IPS DF 4.7 (cell line): ENCODE results near the gene TCAP.

Experiments used
- DNase-seq: peaks from one replicate; pipeline ENCODE4 v3.0.0-alpha.2; 2013; ENCODE audit warnings: low spot score; ENCODE audit errors: extremely low read depth

TCAP gene

DNA sequence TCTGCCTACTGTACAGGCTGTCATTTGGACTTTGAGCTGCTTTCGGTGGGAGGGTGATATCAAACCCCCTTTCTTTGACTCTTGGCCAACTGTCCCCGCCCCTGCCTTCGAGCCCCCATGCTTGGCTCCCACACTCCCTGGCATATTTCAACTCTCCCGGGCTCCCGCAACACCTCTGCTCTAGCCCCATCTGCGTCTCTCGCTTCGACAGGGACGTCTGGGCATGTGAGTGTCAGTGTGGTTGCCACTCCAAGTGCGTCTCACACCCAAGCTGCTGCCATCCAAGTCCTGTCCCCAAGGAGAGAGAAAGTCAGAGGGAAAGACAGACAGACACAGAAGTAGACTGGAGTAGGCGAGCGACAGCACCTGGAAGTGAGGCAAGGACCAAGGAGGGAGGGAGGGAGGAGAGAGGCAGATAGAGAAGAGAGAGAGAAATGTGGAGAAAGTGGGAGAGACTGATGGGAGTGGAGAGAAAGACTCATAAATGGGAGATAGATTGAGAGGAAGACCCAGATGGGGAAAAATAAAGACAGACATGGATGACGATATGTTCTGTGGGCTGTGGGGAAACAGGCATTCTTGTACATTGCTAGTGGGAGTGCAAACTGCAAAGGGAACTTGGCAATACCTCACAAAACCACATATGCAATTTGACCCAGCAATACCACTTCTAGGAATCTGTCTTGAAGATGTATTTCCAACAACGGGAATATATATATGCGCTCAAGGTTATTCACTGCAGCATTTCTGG is 16.4 kb upstream of the TCAP start:
- DNase-seq, result no peak

DNA sequence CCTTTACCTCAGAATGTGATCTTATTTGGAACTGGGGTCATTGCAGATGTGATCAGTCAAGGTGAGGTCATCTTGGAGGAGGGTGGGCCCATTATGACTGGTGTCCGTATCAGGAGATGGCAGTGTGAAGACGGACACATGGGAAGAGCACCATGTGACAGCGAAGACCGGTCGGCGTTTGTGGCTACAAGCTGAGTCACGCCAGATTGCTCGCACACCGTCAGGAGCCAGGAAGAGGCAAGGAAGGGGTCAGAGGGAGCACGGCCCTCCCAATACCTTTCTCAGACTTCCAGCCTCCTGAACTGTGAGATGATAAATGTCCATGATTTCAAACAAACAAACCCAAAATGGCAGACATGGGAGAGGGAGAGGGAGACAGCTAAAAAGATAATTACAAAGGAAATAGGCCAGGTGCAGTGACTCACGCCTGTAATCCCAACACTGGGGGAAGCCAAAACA is 15.0 kb upstream of the TCAP start:
- DNase-seq, result no peak

DNA sequence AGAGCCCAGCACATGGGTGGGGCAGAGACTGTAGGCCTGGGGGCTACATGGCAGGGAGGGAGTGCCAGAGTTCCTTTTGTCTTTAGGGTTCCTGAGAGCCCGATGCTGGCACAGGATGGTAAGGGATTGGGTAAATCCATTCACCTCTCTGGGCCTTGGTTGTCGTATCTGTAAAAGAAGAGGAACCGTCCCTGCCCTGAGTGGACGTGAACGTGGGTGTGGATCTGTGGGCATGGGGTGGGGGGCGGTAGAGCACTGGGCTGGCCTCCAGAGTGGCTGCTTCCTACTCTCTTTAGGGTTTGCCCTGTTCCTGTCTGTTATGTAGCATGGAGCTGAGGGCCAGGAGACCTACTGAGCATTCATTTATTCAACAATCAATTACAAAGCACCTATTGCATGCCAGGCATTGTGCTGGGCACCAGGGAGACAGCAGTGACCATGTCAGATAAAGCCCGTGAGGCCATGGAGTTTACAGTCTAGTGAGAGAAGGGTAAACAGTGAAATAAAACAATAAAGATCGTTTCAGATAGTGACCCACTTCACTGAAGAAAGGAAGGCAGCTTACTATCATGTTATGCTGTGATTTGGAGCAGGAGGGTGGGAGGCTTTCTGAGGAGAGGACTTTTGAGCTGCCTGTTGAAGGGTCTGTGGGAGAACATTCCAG is 13.1 kb upstream of the TCAP start:
- no peak for DNase-seq

DNA sequence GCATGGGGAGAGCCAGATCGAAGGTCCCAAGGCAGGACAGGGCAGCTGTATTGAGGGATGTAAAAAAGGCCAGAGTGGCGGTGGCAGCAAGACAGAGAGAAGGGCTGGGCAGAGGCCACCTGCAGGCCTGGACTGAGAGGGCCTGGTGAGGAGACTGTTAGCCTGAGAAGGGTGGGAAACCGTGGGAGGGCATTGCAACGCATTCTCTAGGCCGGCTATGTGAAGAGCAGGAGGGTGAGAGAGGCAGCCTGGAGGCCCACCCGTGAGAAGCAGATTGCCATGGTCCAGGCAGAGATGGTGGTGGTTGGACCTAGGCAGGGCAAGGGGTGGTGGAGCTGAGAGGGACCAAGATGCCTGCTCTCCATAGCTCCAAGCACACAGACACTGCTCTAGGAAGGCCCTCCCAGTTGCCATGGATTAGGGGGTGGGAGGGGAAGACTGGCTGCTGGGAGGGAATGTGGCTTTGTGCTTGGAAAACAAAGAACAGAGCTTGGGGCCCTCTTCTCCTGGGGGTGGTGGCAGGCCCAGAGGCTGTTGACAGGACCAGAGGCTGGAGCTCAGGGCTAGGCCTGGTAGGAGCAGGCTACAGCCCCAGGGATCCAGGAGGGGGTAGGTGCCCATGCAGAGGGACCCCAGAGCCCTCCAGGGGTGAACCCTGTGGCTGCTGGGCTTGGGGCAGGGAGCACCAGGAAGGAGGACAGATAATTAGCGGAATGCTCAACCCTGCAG is 12.4 kb upstream of the TCAP start:
- DNase-seq, result no peak

DNA sequence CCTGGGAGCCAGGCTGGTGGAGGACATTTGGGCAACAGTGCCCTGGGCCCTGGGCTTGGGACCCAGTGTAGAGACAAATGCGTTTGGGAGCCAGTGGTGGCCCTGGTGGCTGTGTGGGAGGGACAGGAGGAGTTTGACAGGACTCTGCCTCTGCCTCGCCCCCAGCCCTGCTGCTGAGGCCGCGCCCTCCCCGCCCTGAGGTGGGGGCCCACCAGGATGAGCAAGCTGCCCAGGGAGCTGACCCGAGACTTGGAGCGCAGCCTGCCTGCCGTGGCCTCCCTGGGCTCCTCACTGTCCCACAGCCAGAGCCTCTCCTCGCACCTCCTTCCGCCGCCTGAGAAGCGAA is 11.9 kb upstream of the TCAP start:
- no peak for DNase-seq

DNA sequence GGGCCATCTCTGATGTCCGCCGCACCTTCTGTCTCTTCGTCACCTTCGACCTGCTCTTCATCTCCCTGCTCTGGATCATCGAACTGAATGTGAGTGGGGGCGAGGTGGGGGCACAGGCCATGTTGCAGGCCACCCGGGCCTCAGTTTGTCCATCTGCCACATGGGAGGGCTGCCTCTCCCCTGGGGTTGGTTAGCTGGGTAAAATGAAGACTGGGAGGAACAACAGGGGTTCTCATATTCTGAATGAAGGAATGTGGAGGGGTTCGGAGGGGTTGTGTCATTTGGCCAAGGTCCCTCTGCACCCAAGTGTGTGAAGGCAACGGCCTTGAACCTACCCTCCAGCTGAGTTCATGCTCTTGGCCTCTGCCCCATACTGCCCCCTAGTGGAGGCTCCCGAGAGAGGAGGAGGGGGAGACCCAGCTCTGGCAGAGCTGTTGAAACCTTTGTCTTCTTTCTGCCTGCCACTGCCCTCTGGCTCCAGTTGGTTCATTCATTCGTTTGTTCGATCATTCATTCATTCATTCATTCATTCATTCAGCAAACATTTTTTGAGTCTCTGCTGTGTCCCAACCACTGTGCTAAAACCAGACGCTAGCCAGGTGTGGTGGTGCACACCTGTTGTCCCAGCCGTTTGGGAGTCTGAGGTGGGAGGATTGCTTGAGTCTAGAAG is 11.4 kb upstream of the TCAP start:
- no peak for DNase-seq

DNA sequence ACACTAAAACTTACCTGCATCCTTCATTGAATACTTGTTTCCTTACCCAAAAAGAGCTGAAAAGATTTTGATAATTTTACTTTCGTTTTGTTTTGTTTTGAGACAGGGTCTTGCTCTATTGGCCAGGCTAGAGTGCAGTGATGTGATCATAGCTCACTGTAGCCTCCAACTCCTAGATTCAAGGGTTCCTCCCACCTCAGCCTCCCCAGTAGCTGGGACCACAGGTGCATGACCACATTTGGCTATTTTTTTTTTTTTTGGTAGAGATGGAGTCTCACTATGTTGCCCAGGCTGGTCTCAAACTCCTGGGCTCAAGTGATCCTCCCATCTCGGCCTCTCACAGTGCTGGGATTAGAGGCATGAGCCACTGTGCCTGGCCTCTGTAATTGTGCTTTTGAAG is 10.0 kb upstream of the TCAP start:
- no peak for DNase-seq

DNA sequence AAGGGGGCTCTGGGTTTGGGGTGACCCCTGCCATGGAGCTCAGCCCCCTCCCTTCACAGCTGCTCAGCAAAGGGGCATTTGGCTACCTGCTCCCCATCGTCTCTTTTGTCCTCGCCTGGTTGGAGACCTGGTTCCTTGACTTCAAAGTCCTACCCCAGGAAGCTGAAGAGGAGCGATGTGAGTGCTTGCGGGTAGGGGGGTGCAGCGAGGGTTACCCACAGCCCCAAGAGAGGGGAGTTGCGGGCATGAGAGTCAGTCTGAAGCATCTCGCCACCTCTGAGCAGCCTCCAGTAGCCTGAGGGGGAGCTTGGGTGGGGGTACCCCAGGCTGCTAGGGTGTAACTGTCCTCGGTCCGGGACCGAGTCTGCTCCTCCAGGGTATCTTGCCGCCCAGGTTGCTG is 6.8 kb upstream of the TCAP start:
- DNase-seq, result no peak

DNA sequence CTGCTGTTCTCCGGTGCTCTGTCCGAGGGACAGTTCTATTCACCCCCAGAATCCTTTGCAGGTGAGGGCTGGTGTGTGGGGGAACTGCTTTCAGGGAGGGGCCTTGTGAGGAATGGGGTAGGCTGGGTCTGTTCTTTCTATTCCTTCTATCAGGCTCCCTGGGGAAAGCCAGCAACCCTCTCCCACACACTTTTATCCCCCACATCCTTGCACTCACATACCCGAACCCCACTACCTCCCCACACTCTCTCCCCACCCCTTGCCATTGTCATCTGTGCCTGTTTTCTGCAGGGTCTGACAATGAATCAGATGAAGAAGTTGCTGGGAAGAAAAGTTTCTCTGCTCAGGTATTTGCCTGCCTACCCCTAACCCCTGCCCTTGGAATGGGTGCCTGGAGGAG is 6.4 kb upstream of the TCAP start:
- no peak for DNase-seq

DNA sequence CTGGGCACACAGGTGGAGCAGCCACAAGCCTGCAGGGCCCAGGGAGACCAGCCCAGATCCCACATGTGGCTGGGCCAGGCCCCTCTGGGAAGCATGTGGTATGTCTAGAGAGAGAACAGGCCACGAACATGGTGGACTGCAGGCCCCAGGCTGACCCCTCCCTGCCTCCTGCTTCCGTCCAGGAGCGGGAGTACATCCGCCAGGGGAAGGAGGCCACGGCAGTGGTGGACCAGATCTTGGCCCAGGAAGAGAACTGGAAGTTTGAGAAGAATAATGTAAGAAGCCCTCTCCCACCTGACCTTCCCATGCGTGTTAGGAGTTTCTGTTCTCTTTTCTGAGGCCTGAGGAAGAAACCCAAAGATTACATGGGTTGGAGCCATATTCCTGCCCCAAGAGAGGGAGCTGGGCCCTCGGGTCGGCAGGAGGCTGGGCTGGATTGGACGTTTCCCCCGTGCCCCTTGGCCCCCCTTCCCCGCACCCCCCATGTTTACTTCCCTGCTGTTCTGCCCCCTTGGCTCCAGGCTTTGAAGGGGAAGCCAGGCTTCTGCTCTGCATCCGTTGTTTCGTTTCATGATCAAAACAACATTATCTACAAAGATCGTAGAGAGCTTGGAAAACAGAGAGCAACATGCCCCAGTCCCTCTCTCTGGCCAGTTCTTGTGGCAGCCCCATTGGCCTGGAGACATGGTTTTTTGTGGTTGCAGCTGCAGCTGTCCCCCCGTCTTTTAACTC is 5.7 kb upstream of the TCAP start:
- no peak for DNase-seq

DNA sequence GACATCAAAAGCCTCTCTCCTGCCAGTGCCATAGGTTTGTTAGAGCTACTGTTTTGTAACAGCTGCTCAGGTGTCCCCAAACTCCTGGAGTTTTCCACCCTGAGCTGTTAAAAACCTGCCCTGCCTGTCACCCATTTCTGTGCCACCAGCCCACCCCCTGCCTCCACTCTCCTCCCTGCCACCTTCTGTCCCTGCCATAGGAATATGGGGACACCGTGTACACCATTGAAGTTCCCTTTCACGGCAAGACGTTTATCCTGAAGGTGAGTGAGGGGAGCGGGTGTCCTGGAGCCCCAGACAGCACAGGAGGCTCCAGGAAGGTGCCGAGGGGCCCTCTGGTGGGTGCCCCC is 5.2 kb upstream of the TCAP start:
- no peak for DNase-seq

DNA sequence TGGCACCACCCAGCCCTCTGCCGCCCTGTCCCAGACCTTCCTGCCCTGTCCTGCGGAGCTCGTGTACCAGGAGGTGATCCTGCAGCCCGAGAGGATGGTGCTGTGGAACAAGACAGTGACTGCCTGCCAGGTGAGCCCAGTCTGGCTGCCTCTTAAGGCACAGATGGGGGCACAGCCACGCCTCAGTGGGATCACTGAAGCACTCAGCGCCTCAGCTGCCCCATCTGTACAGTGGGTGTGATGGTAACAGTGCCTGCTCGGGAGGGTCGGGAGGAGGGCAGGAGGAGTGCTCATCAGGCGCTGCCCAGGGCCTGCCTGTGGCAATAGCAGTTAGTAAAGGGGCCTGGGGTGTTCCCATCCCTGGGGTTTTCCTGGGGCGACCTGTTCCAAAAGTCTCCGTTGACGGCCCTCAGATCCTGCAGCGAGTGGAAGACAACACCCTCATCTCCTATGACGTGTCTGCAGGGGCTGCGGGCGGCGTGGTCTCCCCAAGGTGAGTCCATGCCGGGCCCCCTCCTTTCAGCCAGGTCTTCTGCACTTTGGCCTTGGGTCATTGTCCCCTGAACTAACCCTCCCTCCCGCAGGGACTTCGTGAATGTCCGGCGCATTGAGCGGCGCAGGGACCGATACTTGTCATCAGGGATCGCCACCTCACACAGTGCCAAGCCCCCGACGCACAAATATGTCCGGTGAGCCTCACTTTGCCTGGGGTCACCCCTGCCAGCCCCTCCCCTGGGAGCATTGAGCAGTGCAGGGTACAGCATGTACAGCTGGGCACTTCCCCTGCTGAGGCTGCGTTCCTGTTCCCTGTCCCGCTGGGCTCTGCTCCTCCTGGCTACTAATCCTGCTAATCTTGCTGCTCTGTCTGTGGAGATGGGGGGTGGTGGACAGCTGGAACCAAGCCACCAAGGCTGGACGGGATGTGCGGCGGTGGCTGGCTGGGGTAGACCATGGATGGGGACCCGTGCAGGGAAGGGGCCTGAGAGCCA is 4.5 kb upstream of the TCAP start:
- no peak for DNase-seq

DNA sequence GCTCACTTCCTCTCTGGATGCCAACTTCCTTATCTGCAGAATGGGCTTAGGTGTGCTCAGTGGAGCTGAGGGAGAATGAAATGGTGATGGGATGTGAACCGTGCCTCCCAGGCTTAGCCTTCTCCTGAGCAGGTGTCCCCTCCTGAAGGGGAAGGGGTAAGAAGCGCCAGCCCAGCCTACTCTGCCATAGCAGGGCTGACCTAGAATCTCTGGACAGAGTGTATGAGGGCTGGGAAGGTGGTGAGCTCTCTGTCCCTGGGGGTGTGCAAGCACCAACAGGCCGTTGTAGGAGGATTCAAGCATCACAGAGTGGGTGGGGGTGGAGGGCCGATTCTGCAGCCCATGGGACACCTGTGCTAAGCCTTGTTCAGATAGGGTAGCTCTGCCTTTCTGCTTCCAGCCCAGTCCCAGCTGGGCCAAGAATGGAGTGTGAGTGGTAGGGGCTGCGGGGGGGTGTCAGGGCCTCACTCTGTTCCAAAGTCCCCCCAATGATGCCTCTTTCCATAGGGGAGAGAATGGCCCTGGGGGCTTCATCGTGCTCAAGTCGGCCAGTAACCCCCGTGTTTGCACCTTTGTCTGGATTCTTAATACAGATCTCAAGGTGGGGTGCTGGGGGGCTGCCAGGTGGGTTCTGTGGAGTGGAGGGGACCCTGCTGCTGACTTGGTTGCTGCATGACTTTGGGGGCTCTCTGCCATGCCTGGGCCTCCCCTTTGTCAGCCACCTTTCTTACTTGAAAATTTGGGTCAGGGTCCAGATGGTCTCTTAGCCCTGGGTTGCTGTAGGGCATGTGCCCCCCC is 3.2 kb upstream of the TCAP start:
- DNase-seq, result no peak

DNA sequence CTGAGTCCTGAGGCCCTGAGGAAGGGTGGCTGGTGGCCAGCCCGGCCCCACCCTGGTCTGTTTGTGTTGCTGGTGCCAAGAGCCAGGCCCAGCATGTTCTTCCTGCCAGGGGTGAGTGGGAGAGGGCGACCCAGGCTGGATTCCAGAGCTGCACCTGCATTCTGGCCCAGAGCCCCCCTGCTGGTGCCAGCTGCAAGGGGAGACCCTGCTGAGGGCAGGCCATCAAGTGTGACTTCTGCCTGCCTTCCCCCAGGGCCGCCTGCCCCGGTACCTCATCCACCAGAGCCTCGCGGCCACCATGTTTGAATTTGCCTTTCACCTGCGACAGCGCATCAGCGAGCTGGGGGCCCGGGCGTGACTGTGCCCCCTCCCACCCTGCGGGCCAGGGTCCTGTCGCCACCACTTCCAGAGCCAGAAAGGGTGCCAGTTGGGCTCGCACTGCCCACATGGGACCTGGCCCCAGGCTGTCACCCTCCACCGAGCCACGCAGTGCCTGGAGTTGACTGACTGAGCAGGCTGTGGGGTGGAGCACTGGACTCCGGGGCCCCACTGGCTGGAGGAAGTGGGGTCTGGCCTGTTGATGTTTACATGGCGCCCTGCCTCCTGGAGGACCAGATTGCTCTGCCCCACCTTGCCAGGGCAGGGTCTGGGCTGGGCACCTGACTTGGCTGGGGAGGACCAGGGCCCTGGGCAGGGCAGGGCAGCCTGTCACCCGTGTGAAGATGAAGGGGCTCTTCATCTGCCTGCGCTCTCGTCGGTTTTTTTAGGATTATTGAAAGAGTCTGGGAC is 2.4 kb upstream of the TCAP start:
- no peak for DNase-seq

DNA sequence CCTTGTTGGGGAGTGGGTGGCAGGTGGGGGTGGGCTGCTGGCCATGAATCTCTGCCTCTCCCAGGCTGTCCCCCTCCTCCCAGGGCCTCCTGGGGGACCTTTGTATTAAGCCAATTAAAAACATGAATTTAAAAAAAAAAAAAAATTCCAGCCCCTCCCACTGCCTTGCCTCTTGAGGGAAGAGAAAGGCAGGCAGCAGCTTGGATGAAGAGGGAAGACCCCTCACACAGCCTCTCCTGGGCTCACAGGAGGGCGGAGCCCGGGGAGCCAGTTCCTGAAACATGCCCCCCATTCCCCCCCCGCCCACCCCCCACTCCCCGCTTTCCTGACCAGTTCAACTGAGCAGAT is 1.8 kb upstream of the TCAP start:
- no peak for DNase-seq

DNA sequence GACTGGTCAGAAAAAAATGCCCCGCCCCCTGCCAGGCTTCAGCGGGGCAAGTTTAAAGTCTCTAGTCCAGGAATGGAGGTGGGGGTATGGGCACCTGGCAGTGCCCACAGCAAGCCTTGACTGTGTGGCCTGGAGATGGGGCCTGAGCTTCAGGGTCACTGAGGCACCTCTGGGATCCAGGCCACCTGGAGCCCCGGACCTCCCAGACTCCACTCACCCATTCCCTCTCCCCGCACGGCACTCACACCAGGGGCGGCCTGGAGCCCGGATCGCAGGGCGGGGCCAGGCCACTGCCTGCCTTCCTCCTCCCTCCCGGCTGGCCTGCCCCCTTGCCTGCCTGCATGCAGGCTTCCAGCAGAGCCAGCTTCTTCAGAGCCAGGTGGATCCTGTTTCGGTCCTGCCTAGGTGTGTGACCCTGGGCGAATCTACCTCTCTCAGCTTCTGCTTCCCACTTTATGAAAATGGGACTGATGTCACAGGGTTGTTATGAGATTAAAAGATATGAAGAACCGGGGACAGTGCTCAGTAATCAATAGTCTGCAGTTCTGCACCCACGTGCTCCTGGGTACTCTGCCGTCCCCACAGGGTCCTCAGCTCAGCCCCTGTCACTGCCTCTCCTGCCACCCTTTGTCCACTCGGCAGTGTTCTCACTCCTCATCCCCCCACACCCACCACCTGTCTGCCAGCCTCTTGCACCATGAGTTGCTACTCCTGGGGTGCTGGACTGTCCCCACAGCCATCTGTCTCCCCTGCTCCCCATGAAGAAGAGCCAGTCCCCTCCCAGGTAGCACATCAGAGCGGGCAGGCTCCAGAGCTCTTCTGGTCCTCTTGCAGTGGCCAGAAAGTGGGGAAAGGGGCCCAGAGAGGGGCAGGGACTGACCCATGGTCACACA is 1.2 kb upstream of the TCAP start:
- no peak for DNase-seq

DNA sequence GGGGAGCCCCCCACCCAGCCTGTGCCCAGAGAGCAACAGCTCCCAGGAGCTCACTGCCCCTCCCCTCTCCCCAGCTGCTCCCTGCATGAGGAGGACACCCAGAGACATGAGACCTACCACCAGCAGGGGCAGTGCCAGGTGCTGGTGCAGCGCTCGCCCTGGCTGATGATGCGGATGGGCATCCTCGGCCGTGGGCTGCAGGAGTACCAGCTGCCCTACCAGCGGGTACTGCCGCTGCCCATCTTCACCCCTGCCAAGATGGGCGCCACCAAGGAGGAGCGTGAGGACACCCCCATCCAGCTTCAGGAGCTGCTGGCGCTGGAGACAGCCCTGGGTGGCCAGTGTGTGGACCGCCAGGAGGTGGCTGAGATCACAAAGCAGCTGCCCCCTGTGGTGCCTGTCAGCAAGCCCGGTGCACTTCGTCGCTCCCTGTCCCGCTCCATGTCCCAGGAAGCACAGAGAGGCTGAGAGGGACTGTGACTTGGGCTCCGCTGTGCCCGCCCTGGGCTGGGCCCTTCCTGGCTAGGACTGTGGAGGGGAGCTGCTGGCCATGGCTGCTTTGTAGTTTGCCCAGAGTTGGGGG is 584 bp downstream of the TCAP start:
- no peak for DNase-seq
